Mesothelial cell of epicardium (in vitro differentiated cells): ENCODE data around the gene BRIX1. TPM values are rescaled to one million over a fixed set of nuclear protein-coding genes. Genes with fewer than 3 reads are reported as not detected.

Experiments used
- DNase-seq, 2 experiments: peaks; one replicate each; pipeline ENCODE4 v3.0.0; 2021; ENCODE audit warnings: low spot score in 2 of 2; ENCODE audit not compliant: unreplicated experiment in 2 of 2
- H3K27ac Mint-ChIP-seq: 2 replicates; pipeline ENCODE4 v1.8.0; 2021; ENCODE audit warnings: mixed read lengths
- H3K27me3 Mint-ChIP-seq: 2 replicates; pipeline ENCODE4 v1.8.0; 2021; ENCODE audit warnings: low read depth, mixed read lengths
- H3K36me3 Mint-ChIP-seq: 2 replicates; pipeline ENCODE4 v1.8.0; 2021; ENCODE audit warnings: mixed read lengths
- H3K4me1 Mint-ChIP-seq: 2 replicates; pipeline ENCODE4 v1.8.0; 2021; ENCODE audit warnings: mixed read lengths
- H3K4me3 Mint-ChIP-seq: 2 replicates; pipeline ENCODE4 v1.8.0; 2021; ENCODE audit warnings: mild to moderate bottlenecking, moderate library complexity, mixed read lengths
- H3K9me3 Mint-ChIP-seq: 2 replicates; pipeline ENCODE4 v1.8.0; 2021; ENCODE audit warnings: mixed read lengths
- total RNA-seq: library from RNA; stranded (reverse); gene quantifications from 3 replicates; pipeline ENCODE4 v1.2.1, GENCODE V29; 2021
- TF ChIP-seq, protein P1 (sequence below): fragments of 200-600 bp; sonication (generic); IDR thresholded peaks from one replicate; pipeline ENCODE4 v1.5.0; 2021; ENCODE audit warnings: antibody characterized with exemption; ENCODE audit not compliant: unreplicated experiment

Gene BRIX1
- total RNA-seq, 1 donor from 2014 or later: 33.2 TPM

DNA sequence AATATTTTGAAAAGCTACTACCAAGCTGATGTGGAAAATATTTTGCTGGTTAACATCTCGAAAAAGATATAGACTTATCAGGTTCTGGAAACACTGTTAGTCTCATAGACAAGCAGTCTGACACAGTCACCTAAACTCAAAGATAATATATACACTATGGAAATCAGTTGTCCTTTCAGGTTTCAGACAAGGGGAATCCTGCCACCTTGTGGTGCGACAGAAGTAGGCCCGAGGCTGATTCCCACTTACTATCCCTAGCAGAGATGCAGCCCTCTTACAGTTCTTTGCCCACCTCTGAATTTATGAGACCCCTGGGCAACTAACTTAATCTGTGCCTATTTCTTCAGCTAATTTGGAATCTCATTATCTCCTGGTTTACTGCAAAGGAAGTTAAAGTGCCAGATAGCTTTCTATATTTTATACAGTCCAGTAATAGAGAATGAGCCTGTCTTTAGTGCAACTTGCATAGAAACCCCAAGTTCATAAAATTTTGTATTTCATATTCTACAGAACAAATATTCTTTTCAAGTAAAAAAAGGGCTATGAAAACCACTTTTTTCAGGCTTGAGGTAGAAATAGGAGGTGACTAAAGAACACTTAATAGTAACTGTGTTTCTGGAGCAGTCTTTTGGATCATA is 17.1 kb upstream of the BRIX1 start:
- Mint-ChIP-seq H3K4me3 (no peak overlapping the region), H3K27ac (no peak overlapping the region), H3K27me3 (no peaks in the 10 kb centered on the region), H3K4me1 (peaks cover 10% of the 10 kb centered on the region), H3K9me3 (no peaks in the 10 kb centered on the region), H3K36me3 (peaks cover 4% of the 10 kb centered on the region)
- peak; percentile 46 to 73 for DNase-seq
- TF ChIP-seq, protein P1, sequence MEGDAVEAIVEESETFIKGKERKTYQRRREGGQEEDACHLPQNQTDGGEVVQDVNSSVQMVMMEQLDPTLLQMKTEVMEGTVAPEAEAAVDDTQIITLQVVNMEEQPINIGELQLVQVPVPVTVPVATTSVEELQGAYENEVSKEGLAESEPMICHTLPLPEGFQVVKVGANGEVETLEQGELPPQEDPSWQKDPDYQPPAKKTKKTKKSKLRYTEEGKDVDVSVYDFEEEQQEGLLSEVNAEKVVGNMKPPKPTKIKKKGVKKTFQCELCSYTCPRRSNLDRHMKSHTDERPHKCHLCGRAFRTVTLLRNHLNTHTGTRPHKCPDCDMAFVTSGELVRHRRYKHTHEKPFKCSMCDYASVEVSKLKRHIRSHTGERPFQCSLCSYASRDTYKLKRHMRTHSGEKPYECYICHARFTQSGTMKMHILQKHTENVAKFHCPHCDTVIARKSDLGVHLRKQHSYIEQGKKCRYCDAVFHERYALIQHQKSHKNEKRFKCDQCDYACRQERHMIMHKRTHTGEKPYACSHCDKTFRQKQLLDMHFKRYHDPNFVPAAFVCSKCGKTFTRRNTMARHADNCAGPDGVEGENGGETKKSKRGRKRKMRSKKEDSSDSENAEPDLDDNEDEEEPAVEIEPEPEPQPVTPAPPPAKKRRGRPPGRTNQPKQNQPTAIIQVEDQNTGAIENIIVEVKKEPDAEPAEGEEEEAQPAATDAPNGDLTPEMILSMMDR: peak; percentile 86

DNA sequence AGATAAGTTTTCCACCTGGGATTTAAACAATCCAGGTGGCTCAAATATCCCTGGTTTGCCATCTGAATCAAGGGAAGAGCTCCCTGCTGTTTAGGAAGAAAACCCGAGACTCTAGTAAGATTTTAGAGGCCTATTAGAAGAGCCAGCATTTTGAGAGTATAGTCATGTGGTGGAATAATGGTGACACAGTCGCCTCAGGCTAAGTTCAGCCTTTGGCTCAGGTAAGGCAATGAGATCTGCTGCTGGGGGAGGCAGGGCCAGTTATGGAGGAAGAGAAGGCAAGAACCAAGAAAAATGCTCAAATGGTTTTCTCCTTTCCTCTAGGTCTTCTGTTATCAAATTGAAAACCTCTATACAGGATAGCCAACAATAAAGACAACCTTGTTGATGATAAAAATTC is 16.4 kb upstream of the BRIX1 start:
- Mint-ChIP-seq H3K36me3 (peaks cover 7% of the 10 kb centered on the region), H3K9me3 (no peaks in the 10 kb centered on the region), H3K4me1 (peaks cover 10% of the 10 kb centered on the region), H3K27me3 (no peaks in the 10 kb centered on the region), H3K4me3 (no peak overlapping the region), H3K27ac (no peak overlapping the region)
- TF ChIP-seq, protein P1: no peak
- DNase-seq: no peak

DNA sequence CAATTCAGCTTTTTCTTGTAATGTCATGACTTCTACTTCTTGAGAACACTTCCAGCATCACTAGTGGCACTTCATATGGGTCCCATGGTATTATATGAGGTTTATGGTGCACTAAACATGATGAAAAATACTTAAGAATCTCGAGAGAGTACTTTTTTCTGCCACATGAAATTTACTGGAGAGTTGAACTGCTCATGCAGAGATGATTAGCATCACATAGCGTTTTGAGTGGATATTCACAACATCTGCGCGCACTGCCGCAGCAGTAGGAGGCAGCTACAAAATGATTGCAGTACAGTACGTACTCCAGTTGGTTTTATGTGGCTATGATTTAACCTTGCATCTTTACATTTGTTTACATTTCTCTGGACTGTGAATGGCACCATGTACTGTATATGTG is 14.9 kb upstream of the BRIX1 start:
- Mint-ChIP-seq H3K27me3 (no peaks in the 10 kb centered on the region), H3K4me3 (no peak overlapping the region), H3K36me3 (peaks cover 9% of the 10 kb centered on the region), H3K4me1 (peaks cover 10% of the 10 kb centered on the region), H3K27ac (no peak overlapping the region), H3K9me3 (no peaks in the 10 kb centered on the region)
- no peak for DNase-seq
- TF ChIP-seq, protein P1: no peak

DNA sequence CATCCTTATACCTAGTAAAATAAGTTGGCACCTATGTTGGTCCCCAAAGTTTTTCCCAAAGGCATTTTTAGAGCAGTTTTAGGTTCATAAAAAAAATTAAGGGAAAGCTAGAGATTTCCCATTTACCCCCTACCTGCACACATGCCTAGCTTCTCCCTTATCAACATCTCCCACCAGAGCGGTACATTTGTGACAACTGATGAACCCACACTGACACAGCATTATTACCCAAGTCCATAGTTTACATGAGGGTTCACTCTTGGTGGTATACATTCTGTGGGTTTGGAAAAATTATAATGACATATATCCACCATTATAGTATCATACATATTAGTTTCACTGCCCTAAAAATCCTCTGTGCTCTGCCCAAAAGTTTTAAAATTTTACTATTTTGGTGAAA is 12.3 kb upstream of the BRIX1 start:
- Mint-ChIP-seq H3K36me3 (peaks cover 9% of the 10 kb centered on the region), H3K4me1 (peaks cover 3% of the 10 kb centered on the region), H3K4me3 (no peak overlapping the region), H3K9me3 (no peaks in the 10 kb centered on the region), H3K27ac (no peak overlapping the region), H3K27me3 (no peaks in the 10 kb centered on the region)
- no peak for DNase-seq
- TF ChIP-seq, protein P1: no peak

DNA sequence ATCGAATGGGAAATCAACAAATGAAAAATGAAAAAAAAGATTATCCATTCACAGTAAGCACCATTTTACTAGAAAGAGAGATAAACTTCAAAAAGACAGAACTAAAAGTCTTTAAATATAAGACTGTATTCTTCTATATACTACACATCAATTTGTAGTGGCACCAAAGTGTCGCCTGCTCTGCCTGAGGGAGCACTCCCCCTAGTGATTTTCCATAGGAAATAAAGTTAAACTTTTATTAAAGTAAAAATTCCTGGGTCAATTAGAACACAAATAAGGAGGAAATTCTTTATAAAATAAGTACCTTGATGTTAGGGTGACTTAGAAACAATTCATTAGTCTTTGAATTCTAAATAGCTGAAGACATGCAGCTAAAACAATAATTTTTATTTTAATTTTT is 9.9 kb upstream of the BRIX1 start:
- no peaks in the 10 kb centered on the region for H3K27me3 Mint-ChIP-seq
- H3K4me3 Mint-ChIP-seq: no peak overlapping the region
- H3K9me3 Mint-ChIP-seq: no peaks in the 10 kb centered on the region
- TF ChIP-seq, protein P1: peak; percentile 57
- H3K4me1 Mint-ChIP-seq: no peaks in the 10 kb centered on the region
- no peak overlapping the region for H3K27ac Mint-ChIP-seq
- peaks cover 16% of the 10 kb centered on the region for H3K36me3 Mint-ChIP-seq
- no peak for DNase-seq

DNA sequence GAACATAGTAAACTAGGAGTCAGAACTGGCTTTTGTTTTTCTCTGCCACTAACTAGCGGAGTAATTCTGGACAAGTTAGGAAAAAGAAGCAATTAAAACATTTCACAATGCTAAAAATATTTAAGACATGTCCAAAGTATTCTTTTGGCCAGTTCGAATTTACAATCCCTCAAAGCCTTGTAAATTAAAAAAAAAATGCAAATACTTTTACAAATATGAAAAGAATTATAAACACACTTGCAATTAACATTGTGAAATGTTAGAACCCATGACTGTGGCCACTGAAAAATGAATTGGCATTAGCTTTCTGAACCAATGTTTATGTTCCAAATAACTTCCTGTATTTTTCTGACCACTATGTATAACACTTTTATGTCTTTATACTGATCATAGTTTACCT is 2.4 kb upstream of the BRIX1 start:
- no peak for DNase-seq
- Mint-ChIP-seq H3K27me3 (no peaks in the 10 kb centered on the region), H3K27ac (no peak overlapping the region), H3K4me1 (peaks cover 29% of the 10 kb centered on the region), H3K4me3 (no peak overlapping the region), H3K36me3 (peaks cover 17% of the 10 kb centered on the region), H3K9me3 (no peaks in the 10 kb centered on the region)
- TF ChIP-seq, protein P1: no peak
